ENCODE data around the gene TM6SF1.

GRCh38 chr15:83153288-83153687 lies 45.8 kb downstream of the TM6SF1 start:
- TF ChIP-seq CTCF (optimal IDR thresholded peaks at IDR 0.05 in 1 of 3, IDR thresholded peaks at IDR 0.05 in 1 of 3, conservative IDR thresholded peaks at IDR 0.05 in 1 of 3; ENCODE audit: extremely low read depth in 1 of 3, insufficient read depth in 2 of 3, low read length in 3 of 3) (no peak), EZH2 (IDR thresholded peaks at IDR 0.05; ENCODE audit: low read length) (no peak)
